BE2C (cell line): ENCODE data around the gene EPB41L1.

Source experiments
- DNase-seq: peaks from one replicate; pipeline ENCODE4 v3.0.0-alpha.2; 2020
- H3K27me3 ChIP-seq: fragments of 250-450 bp; sonication (Bioruptor Pico); 2 replicates; pipeline ENCODE4 v1.5.1; 2020; ENCODE audit warnings: mild to moderate bottlenecking
- H3K36me3 ChIP-seq: fragments of 250-450 bp; sonication (Bioruptor Pico); 2 replicates; pipeline ENCODE4 v1.5.1; 2020; ENCODE audit warnings: mild to moderate bottlenecking
- H3K4me1 ChIP-seq: fragments of 250-450 bp; sonication (Bioruptor Pico); 2 replicates; pipeline ENCODE4 v1.5.1; 2020
- H3K4me3 ChIP-seq: 2 replicates; pipeline ENCODE4 v1.5.1; 2011; ENCODE audit warnings: low read depth, low read length
- H3K9me3 ChIP-seq: fragments of 250-450 bp; sonication (Bioruptor Pico); 2 replicates; pipeline ENCODE4 v1.5.1; 2020
- CTCF ChIP-seq: IDR thresholded peaks from 2 replicates; pipeline ENCODE4 v1.5.1; 2012; ENCODE audit warnings: mild to moderate bottlenecking, low read depth, low read length

The EPB41L1 gene

GRCh38 chr20:36240076-36240475 is 85.5 kb downstream of the EPB41L1 start:
- Histone ChIP-seq H3K4me1 (no peaks in the 10 kb centered on the region), H3K9me3 (no peaks in the 10 kb centered on the region), H3K36me3 (peaks cover 32% of the 10 kb centered on the region), H3K4me3 (no peak overlapping the region), H3K27me3 (no peaks in the 10 kb centered on the region)
- no peak for TF ChIP-seq CTCF
- DNase-seq, result no peak

DNA sequence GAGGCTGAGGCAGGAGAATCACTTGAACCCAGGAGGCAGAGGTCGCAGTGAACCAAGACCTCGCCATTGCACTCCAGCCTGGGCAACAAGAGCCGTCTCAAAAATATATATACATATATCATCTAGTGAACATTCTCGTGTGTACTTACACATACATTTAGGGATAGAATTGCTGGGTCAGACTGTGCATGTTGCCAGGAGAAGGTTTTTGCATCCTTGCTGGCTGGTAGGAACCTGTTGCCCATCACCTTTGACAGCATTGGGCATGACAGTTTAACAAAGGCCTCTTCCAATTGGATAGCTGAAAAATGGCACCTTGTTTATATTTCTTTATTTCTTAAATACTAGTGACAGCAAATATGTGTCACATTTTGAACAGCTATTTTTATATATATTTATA is 87.1 kb downstream of the EPB41L1 start:
- H3K27me3 ChIP-seq, result no peaks in the 10 kb centered on the region
- DNase-seq, result no peak
- H3K36me3 ChIP-seq, result peaks cover 48% of the 10 kb centered on the region
- no peaks in the 10 kb centered on the region for H3K9me3 ChIP-seq
- TF ChIP-seq CTCF, result no peak
- no peak overlapping the region for H3K4me3 ChIP-seq
- no peaks in the 10 kb centered on the region for H3K4me1 ChIP-seq

- no peak for TF ChIP-seq CTCF
- no peaks in the 10 kb centered on the region for H3K27me3 ChIP-seq
- H3K4me3 ChIP-seq, result no peak overlapping the region
- H3K4me1 ChIP-seq, result no peaks in the 10 kb centered on the region
- DNase-seq, result no peak
- peaks cover 65% of the 10 kb centered on the region for H3K36me3 ChIP-seq
- H3K9me3 ChIP-seq, result no peaks in the 10 kb centered on the region
Measured at GRCh38 chr20:36243726-36244125, 89.2 kb downstream of the EPB41L1 start.

DNA sequence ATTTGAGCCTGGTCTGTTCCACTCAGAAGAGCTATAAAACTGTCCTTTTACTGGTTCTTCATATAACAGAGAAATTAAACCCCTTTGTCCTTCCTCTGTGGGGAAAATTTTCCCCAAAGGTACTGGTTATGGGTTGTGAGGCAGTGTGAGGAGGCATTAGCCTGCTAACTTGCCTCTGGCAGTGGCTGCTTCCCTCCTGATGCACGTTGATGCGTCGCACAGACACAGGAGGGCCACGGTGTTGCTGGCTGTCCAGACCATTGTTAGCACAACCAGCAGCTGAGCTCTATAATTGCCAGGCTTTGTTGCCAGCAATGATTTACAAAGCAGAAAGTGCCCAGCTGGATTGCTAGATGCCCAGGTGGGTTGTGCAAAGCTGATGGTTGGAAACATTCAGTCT is 91.9 kb downstream of the EPB41L1 start:
- Histone ChIP-seq H3K4me1 (no peaks in the 10 kb centered on the region), H3K27me3 (no peaks in the 10 kb centered on the region), H3K36me3 (peaks cover 70% of the 10 kb centered on the region), H3K4me3 (no peak overlapping the region), H3K9me3 (no peaks in the 10 kb centered on the region)
- no peak for TF ChIP-seq CTCF
- no peak for DNase-seq

DNA sequence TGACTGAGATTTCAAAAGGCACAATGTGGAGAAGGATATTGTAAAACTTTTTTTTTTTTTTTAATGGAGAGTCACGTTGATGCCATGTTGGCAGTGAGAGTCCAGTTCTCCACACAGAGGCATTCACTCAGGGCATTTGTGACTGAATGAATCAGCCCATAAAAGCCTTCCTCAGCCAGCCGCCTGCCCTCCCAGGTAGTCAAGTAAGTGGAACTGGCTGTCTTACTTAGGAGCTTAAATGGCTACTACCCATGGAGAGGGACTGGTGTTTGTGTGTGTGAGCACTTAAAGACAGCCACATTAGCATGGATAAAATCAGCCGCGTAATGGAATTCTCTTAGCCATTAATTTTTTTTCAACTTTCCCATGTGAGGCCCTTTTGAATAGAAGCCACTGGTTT is 94.3 kb downstream of the EPB41L1 start:
- no peak for TF ChIP-seq CTCF
- Histone ChIP-seq H3K27me3 (no peaks in the 10 kb centered on the region), H3K4me3 (no peak overlapping the region), H3K36me3 (peaks cover 78% of the 10 kb centered on the region), H3K9me3 (no peaks in the 10 kb centered on the region), H3K4me1 (no peaks in the 10 kb centered on the region)
- no peak for DNase-seq

DNA sequence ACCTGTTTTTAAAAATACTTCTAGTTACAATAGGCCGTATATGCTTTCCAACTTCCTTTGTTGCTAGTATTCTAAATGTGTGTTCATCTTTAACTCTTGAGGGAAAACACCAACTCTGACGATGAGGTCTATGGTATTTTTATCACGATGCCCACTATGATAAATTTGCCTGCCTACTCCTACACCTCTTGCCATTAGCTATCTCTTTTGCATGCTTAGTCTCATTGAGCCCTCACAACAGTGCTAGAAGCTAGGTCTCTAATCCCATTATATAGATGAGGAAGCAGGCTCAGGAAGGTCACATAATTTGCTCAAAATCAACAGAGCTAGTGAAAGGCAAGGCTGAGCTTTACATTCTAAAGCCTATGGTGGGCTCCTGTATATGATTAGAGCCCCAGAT is 94.9 kb downstream of the EPB41L1 start:
- H3K27me3 ChIP-seq, result no peaks in the 10 kb centered on the region
- TF ChIP-seq CTCF, result no peak
- peaks cover 72% of the 10 kb centered on the region for H3K36me3 ChIP-seq
- no peak overlapping the region for H3K4me3 ChIP-seq
- H3K4me1 ChIP-seq, result no peaks in the 10 kb centered on the region
- no peak for DNase-seq
- no peaks in the 10 kb centered on the region for H3K9me3 ChIP-seq
